Panc1 (cell line): ENCODE results near the gene ABLIM2.

ENCODE experiments used
- CTCF ChIP-seq: fragments of 450-650 bp; IDR thresholded peaks from 2 replicates; pipeline ENCODE4 v1.5.1; 2017; ENCODE audit warnings: mild to moderate bottlenecking
- SIN3A ChIP-seq: IDR thresholded peaks from 2 replicates; pipeline ENCODE4 v1.6.1; 2012; ENCODE audit warnings: low read depth, mild to moderate bottlenecking, low read length, moderate library complexity, borderline replicate concordance; ENCODE audit not compliant: insufficient read depth

GRCh38 chr4:8099981-8100464 lies 58.6 kb downstream of the ABLIM2 start:
- TF ChIP-seq SIN3A = no peak
- TF ChIP-seq CTCF = no peak
